ENCODE results near the gene RRM2.

DNA sequence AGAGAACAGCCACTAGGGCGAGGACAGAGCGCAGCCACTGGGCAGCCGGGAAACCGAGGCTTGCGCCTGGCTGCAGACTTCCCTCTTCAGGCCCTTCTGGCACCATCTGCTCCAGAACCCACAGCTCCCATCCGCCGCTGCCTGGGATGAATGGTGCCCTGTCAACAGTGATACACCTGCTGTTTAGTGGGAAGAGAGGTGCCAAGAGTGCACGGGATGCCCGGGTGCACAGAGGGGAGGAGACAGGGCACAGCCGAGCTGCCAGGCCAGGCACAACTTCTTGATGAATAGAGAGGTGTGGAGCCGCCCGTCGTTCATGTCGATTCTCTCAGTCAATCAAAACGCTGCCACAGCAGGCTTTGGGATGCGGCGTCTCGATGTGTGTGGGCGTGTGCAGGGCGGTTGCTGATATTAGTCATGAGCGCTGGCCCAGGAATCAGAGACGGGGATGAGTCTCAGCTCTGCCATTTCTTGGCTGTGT lies 39.5 kb downstream of the RRM2 start:
- TF ChIP-seq, protein P1, sequence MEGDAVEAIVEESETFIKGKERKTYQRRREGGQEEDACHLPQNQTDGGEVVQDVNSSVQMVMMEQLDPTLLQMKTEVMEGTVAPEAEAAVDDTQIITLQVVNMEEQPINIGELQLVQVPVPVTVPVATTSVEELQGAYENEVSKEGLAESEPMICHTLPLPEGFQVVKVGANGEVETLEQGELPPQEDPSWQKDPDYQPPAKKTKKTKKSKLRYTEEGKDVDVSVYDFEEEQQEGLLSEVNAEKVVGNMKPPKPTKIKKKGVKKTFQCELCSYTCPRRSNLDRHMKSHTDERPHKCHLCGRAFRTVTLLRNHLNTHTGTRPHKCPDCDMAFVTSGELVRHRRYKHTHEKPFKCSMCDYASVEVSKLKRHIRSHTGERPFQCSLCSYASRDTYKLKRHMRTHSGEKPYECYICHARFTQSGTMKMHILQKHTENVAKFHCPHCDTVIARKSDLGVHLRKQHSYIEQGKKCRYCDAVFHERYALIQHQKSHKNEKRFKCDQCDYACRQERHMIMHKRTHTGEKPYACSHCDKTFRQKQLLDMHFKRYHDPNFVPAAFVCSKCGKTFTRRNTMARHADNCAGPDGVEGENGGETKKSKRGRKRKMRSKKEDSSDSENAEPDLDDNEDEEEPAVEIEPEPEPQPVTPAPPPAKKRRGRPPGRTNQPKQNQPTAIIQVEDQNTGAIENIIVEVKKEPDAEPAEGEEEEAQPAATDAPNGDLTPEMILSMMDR (IDR thresholded peaks at IDR 0.05): no peak
- no peak for TF ChIP-seq POLR2A (IDR thresholded peaks at IDR 0.05)
